Upper lobe of right lung (tissue), 1 donor: ENCODE measurements around the gene C2CD2L. TPM values are rescaled to one million over a fixed set of nuclear protein-coding genes. Genes with fewer than 3 reads are reported as not detected.
A peak's percentile ranks its signal among the peaks of the same experiment; 100 is the strongest.
"Not testable (repeated sequence)": the region's sequence is repeated elsewhere in the genome, so short reads cannot be mapped to it uniquely, and the experiment has no call there.

Experiments used
- ATAC-seq: fragments of 200-7000 bp; cut with Tn5 transposase; one replicate; pipeline ENCODE4 v1.9.1; 2020; ENCODE audit warnings: mild to moderate bottlenecking, moderate library complexity
- DNase-seq: peaks from one replicate; pipeline ENCODE4 v3.0.0-alpha.2; 2020
- H3K27ac ChIP-seq: fragments of 200-600 bp; one replicate; pipeline ENCODE4 v1.8.0; 2022
- H3K27me3 ChIP-seq: fragments of 200-600 bp; one replicate; pipeline ENCODE4 v1.8.0; 2022; ENCODE audit warnings: mild to moderate bottlenecking
- H3K36me3 ChIP-seq: fragments of 200-600 bp; one replicate; pipeline ENCODE4 v1.8.0; 2022
- H3K4me1 ChIP-seq: fragments of 200-600 bp; one replicate; pipeline ENCODE4 v1.8.0; 2022
- H3K4me3 ChIP-seq: fragments of 200-600 bp; one replicate; pipeline ENCODE4 v1.8.0; 2022; ENCODE audit warnings: mild to moderate bottlenecking
- H3K9me3 ChIP-seq: fragments of 200-600 bp; one replicate; pipeline ENCODE4 v1.8.0; 2022
- CTCF ChIP-seq: fragments of 200-600 bp; IDR thresholded peaks from one replicate; pipeline ENCODE4 v1.8.0; 2022; ENCODE audit warnings: antibody characterized with exemption
- intact Hi-C: fragments of 100-400 bp; cut with DNase I; formaldehyde crosslinking; loops from one replicate; pipeline ENCODE4 v1.11.0; 2022
- total RNA-seq: library from RNA; stranded (reverse); fragmentation: NEBNext Ultra II Directional; extraction: Animal tissue kit (Norgen Biotek cat#: 25700); gene quantifications from one replicate; pipeline ENCODE4 v1.2.1, GENCODE V29; 2021
- donor health status: DM: no; HTN: yes; CAD: no; lungs with severe emphysema.

C2CD2L gene
- total RNA-seq, 1 donor from 2014 or later, result 20.3 TPM

GRCh38 chr11:119095066-119095880 lies 11.9 kb upstream of the C2CD2L start:
- intact Hi-C loops, result no loop called here
- ATAC-seq (peak; percentile 94), DNase-seq (peak; percentile 98)
- TF ChIP-seq CTCF, result no peak
- peak overlapping the region; percentile 77 for H3K4me3 ChIP-seq
- H3K27ac ChIP-seq, result peak overlapping the region; percentile 90
- peaks cover 25% of the 10 kb centered on the region for H3K36me3 ChIP-seq
- H3K27me3 ChIP-seq, result no peaks in the 10 kb centered on the region
- no peaks in the 10 kb centered on the region for H3K9me3 ChIP-seq
- peaks cover 20% of the 10 kb centered on the region for H3K4me1 ChIP-seq

- H3K9me3 ChIP-seq, result no peaks in the 10 kb centered on the region
- no peak for ATAC-seq
- H3K27me3 ChIP-seq, result no peaks in the 10 kb centered on the region
- H3K4me3 ChIP-seq, result no peak overlapping the region
- DNase-seq, result no peak
- TF ChIP-seq CTCF, result no peak
- no peak overlapping the region for H3K27ac ChIP-seq
- intact Hi-C loops, result no loop called here
- H3K36me3 ChIP-seq, result peaks cover 22% of the 10 kb centered on the region
- H3K4me1 ChIP-seq, result peaks cover 16% of the 10 kb centered on the region
Measured at GRCh38 chr11:119099711-119100110, 7.4 kb upstream of the C2CD2L start.

- H3K36me3 ChIP-seq, result peaks cover 22% of the 10 kb centered on the region
- peaks cover 16% of the 10 kb centered on the region for H3K4me1 ChIP-seq
- peak; percentile 30 for TF ChIP-seq CTCF
- no peak for DNase-seq
- no peaks in the 10 kb centered on the region for H3K9me3 ChIP-seq
- no peak overlapping the region for H3K27ac ChIP-seq
- no peak for ATAC-seq
- intact Hi-C loops, result no loop called here
- no peaks in the 10 kb centered on the region for H3K27me3 ChIP-seq
- H3K4me3 ChIP-seq, result peak overlapping the region; percentile 93
Measured at GRCh38 chr11:119100246-119100970, 6.7 kb upstream of the C2CD2L start.

- peak; percentile 13 for TF ChIP-seq CTCF
- peak; percentile 9 for ATAC-seq
- DNase-seq, result no peak
Measured at GRCh38 chr11:119100994-119101758, 6.0 kb upstream of the C2CD2L start.

GRCh38 chr11:119101759-119102423 lies 5.3 kb upstream of the C2CD2L start, which contains the start of gene DPAGT1:
Gene DPAGT1, minus strand, starts transcription at chr11:119101853. Its CDS starts 198 bp downstream, at chr11:119101655.
- Histone ChIP-seq H3K9me3 (no peaks in the 10 kb centered on the region), H3K4me1 (peaks cover 19% of the 10 kb centered on the region), H3K4me3 (peak within 1 kb of the TSS; percentile 93), H3K36me3 (peaks cover 15% of the 10 kb centered on the region), H3K27me3 (no peaks in the 10 kb centered on the region), H3K27ac (peak within 1 kb of the TSS; percentile 98)
- ATAC-seq (peak; percentile 93), DNase-seq (peak; percentile 91)
- TF ChIP-seq CTCF, result no peak
- intact Hi-C loops, result no loop called here

More at GRCh38 chr11:119100994-119101758, 6.0 kb upstream of the C2CD2L start:
- Histone ChIP-seq H3K4me3 (peak overlapping the region; percentile 93), H3K9me3 (no peaks in the 10 kb centered on the region), H3K4me1 (peaks cover 12% of the 10 kb centered on the region), H3K27me3 (no peaks in the 10 kb centered on the region), H3K27ac (peak overlapping the region; percentile 98), H3K36me3 (peaks cover 22% of the 10 kb centered on the region)
- intact Hi-C loops, result no loop called here

- H3K36me3 ChIP-seq, ATAC-seq, H3K9me3 ChIP-seq, intact Hi-C loops, H3K27me3 ChIP-seq, DNase-seq: not testable (repeated sequence)
- Histone ChIP-seq H3K4me1 (peaks cover 21% of the 10 kb centered on the region), H3K27ac (peak overlapping the region; percentile 98), H3K4me3 (peak overlapping the region; percentile 93)
Measured at GRCh38 chr11:119103161-119103664, 3.9 kb upstream of the C2CD2L start.
